ENCODE measurements around the gene RPS19. TPM values are rescaled to one million over a fixed set of nuclear protein-coding genes. Genes with fewer than 3 reads are reported as not detected.

RPS19 gene
- total RNA-seq, 1 donor from 2014 or later, result 611 TPM

GRCh38 chr19:41915776-41916414 is 55.8 kb downstream of the RPS19 start:
- no peak for DNase-seq
- Histone ChIP-seq H3K9me3 (replicated peaks) (no peaks in the 10 kb centered on the region), H3K36me3 (no peaks in the 10 kb centered on the region), H3K27me3 (ENCODE audit: low read depth) (peaks cover 95% of the 10 kb centered on the region), H3K4me3 (no peak overlapping the region), H3K27ac (replicated peaks) (no peak overlapping the region), H3K4me1 (peaks cover 7% of the 10 kb centered on the region)
- intact Hi-C loops (cut with micrococcal nuclease), result no loop called here
- TF ChIP-seq, protein P1, sequence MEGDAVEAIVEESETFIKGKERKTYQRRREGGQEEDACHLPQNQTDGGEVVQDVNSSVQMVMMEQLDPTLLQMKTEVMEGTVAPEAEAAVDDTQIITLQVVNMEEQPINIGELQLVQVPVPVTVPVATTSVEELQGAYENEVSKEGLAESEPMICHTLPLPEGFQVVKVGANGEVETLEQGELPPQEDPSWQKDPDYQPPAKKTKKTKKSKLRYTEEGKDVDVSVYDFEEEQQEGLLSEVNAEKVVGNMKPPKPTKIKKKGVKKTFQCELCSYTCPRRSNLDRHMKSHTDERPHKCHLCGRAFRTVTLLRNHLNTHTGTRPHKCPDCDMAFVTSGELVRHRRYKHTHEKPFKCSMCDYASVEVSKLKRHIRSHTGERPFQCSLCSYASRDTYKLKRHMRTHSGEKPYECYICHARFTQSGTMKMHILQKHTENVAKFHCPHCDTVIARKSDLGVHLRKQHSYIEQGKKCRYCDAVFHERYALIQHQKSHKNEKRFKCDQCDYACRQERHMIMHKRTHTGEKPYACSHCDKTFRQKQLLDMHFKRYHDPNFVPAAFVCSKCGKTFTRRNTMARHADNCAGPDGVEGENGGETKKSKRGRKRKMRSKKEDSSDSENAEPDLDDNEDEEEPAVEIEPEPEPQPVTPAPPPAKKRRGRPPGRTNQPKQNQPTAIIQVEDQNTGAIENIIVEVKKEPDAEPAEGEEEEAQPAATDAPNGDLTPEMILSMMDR (IDR thresholded peaks at IDR 0.05; ENCODE audit: borderline replicate concordance), result no peak

DNA sequence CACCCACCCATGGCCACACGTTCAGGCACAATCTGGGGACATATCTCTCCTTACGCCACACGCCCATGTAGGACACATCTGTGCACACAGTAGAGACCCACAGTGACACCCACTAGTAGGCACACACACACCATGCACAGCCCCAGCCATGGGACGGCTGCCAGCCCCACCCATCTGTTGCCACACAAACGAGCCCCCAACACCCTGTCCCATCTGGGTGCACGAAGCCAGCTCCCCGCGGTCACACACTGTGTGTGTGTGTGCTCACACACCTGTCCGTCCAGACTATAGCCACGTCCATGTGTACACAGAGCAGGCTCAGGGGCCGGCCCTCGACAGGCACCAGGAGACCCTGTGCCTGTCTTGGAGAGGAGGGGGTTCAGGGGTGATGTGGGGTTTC is 57.6 kb downstream of the RPS19 start:
- peaks cover 95% of the 10 kb centered on the region for H3K27me3 ChIP-seq (ENCODE audit: low read depth)
- TF ChIP-seq, protein P1 (IDR thresholded peaks at IDR 0.05; ENCODE audit: borderline replicate concordance), result no peak
- no peak for DNase-seq

GRCh38 chr19:41918095-41918494 is 58.0 kb downstream of the RPS19 start:
- no peak overlapping the region for H3K4me3 ChIP-seq
- H3K36me3 ChIP-seq, result no peaks in the 10 kb centered on the region
- H3K9me3 ChIP-seq (replicated peaks), result no peaks in the 10 kb centered on the region
- no peak for DNase-seq
- H3K27ac ChIP-seq (replicated peaks), result no peak overlapping the region
- H3K27me3 ChIP-seq (ENCODE audit: low read depth), result peaks cover 95% of the 10 kb centered on the region
- TF ChIP-seq, protein P1 (IDR thresholded peaks at IDR 0.05; ENCODE audit: borderline replicate concordance), result no peak
- peaks cover 4% of the 10 kb centered on the region for H3K4me1 ChIP-seq
- intact Hi-C loops (cut with micrococcal nuclease), result no loop called here

More for the DNA sequence above, 57.6 kb downstream of the RPS19 start:
- Histone ChIP-seq H3K9me3 (replicated peaks) (no peaks in the 10 kb centered on the region), H3K4me3 (no peak overlapping the region), H3K4me1 (peaks cover 7% of the 10 kb centered on the region), H3K27ac (replicated peaks) (no peak overlapping the region), H3K36me3 (no peaks in the 10 kb centered on the region)
- intact Hi-C loops (cut with micrococcal nuclease), result no loop called here

DNA sequence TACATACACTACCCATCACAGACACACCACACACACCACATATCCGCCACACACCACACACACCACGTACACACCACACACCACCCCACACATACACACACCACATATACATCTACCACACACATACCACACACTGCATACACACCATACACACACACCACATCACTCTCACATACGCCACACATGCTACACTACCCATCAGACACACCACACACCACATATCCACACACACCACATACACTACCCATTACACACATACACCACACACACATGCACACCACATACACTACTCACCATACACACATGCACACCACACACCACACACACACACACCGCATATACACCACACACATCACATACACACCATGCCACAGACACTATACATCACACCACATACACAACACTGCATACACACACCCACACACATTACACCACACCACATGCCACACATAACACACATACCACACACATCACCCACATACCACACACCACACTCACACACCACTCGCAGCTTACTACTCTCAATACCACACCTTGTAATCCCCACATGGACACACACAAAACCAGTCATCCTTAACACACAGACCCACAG is 58.7 kb downstream of the RPS19 start:
- TF ChIP-seq, protein P1 (IDR thresholded peaks at IDR 0.05; ENCODE audit: borderline replicate concordance), result no peak
- H3K27ac ChIP-seq (replicated peaks), result no peak overlapping the region
- no peaks in the 10 kb centered on the region for H3K9me3 ChIP-seq (replicated peaks)
- H3K27me3 ChIP-seq (ENCODE audit: low read depth), result peaks cover 94% of the 10 kb centered on the region
- H3K4me3 ChIP-seq, result no peak overlapping the region
- intact Hi-C loops (cut with micrococcal nuclease), result no loop called here
- H3K4me1 ChIP-seq, result peaks cover 4% of the 10 kb centered on the region
- H3K36me3 ChIP-seq, result no peaks in the 10 kb centered on the region
- DNase-seq, result no peak

GRCh38 chr19:41919948-41920712 is 60.1 kb downstream of the RPS19 start:
- peaks cover 2% of the 10 kb centered on the region for H3K4me1 ChIP-seq
- TF ChIP-seq, protein P1 (IDR thresholded peaks at IDR 0.05; ENCODE audit: borderline replicate concordance), result no peak
- no peak overlapping the region for H3K4me3 ChIP-seq
- H3K27ac ChIP-seq (replicated peaks), result no peak overlapping the region
- intact Hi-C loops (cut with micrococcal nuclease), result no loop called here
- DNase-seq, result no peak
- H3K36me3 ChIP-seq, result no peaks in the 10 kb centered on the region
- peaks cover 98% of the 10 kb centered on the region for H3K27me3 ChIP-seq (ENCODE audit: low read depth)
- H3K9me3 ChIP-seq (replicated peaks), result no peaks in the 10 kb centered on the region
